HepG2 (cell line): ENCODE data around the gene ATP4A. TPM values are rescaled to one million over a fixed set of nuclear protein-coding genes. Genes with fewer than 3 reads are reported as not detected.

ENCODE experiments used
- CBX5 ChIP-seq: sonication (generic); formaldehyde crosslinking; IDR thresholded peaks from 2 replicates; pipeline ENCODE4 v1.4.0; 2020; ENCODE audit warnings: missing genetic modification reagents, borderline replicate concordance
- ESRRA ChIP-seq: sonication (generic); formaldehyde crosslinking; IDR thresholded peaks from 2 replicates; pipeline ENCODE4 v1.5.1; 2020; ENCODE audit warnings: mild to moderate bottlenecking, low read depth, missing genetic modification reagents
- HDAC1 ChIP-seq: sonication (generic); formaldehyde crosslinking; IDR thresholded peaks from 2 replicates; pipeline ENCODE4 v1.5.1; 2020; ENCODE audit warnings: mild to moderate bottlenecking, missing genetic modification reagents
- HNF4G ChIP-seq, 2 experiments: sonication (generic) in 1 of 2; formaldehyde crosslinking in 1 of 2; IDR thresholded peaks; 2 replicates each; pipeline versions ENCODE4 v1.4.0 to v1.6.1; 2011 to 2020; ENCODE audit warnings: borderline replicate concordance in 2 of 2, low read depth in 2 of 2, mild to moderate bottlenecking in 2 of 2, low read length in 1 of 2, missing genetic modification reagents in 1 of 2, moderate library complexity in 1 of 2
- MTA1 ChIP-seq: sonication (generic); formaldehyde crosslinking; IDR thresholded peaks from 2 replicates; pipeline ENCODE4 v1.4.0; 2020; ENCODE audit warnings: missing genetic modification reagents, mild to moderate bottlenecking, borderline replicate concordance
- NFYC ChIP-seq: IDR thresholded peaks from 2 replicates; pipeline ENCODE4 v1.6.1; 2016; ENCODE audit warnings: missing genetic modification reagents, missing compliant biosample characterization
- NR2F6 ChIP-seq, 2 experiments: IDR thresholded peaks; 2 replicates each; pipeline ENCODE4 v1.6.1; 2016; ENCODE audit warnings: antibody characterized with exemption in 1 of 2, mild to moderate bottlenecking in 1 of 2
- PAXIP1 ChIP-seq: sonication (generic); formaldehyde crosslinking; conservative IDR thresholded peaks from 2 replicates; pipeline ENCODE4 v1.4.0; 2020; ENCODE audit warnings: mild to moderate bottlenecking, missing genetic modification reagents, moderate library complexity
- RXRA ChIP-seq: sonication (generic); formaldehyde crosslinking; IDR thresholded peaks from 2 replicates; pipeline ENCODE4 v1.5.1; 2020; ENCODE audit warnings: missing genetic modification reagents
- TRIM24 ChIP-seq: sonication (generic); formaldehyde crosslinking; IDR thresholded peaks from 2 replicates; pipeline ENCODE4 v1.8.0; 2022; ENCODE audit warnings: mild to moderate bottlenecking, missing genetic modification reagents
- ZFP36L2 ChIP-seq: sonication (generic); formaldehyde crosslinking; IDR thresholded peaks from 2 replicates; pipeline ENCODE4 v1.4.0; 2020; ENCODE audit warnings: missing genetic modification reagents
- ZGPAT ChIP-seq: IDR thresholded peaks from 2 replicates; pipeline ENCODE4 v1.6.1; 2016; ENCODE audit warnings: mild to moderate bottlenecking
- ZNF629 ChIP-seq: sonication (generic); formaldehyde crosslinking; conservative IDR thresholded peaks from 2 replicates; pipeline ENCODE4 v1.5.0; 2020; ENCODE audit warnings: missing genetic modification reagents
- polyA plus RNA-seq, 8 experiments: library from polyadenylated mRNA; depleted of rRNA in 3 of 8; stranded (reverse) in 7 of 8; unstranded in 1 of 8; fragments of >200 nt; fragmentation: Illumina TruSeq in 4 of 8; extraction: Trizol in 4 of 8; gene quantifications; 2 replicates each; pipeline versions ENCODE4 v1.2.1 to v1.2.3, GENCODE V29; 2011 to 2016; ENCODE audit warnings: low read depth in 4 of 8, missing spikeins in 1 of 8, mixed read lengths in 1 of 8; ENCODE audit not compliant: insufficient read depth in 1 of 8
- total RNA-seq, 5 experiments: library from RNA; depleted of rRNA; stranded (reverse); fragments of >200 nt; fragmentation: Illumina TruSeq; extraction: Trizol; gene quantifications; 2 replicates each; pipeline ENCODE4 v1.2.3, GENCODE V29; 2016; ENCODE audit warnings: low read depth in 1 of 5

The ATP4A gene
- total and polyA plus RNA-seq, 2 of the 13 experiments (the other 11 are each of a cell fraction or from before 2014, with no cell fraction given), result 0.08 to 0.11 TPM

GRCh38 chr19:35565016-35565856 is 1.8 kb upstream of the ATP4A start (continued):
- TF ChIP-seq ZFP36L2 (CRISPR knock-in tag), result no peak
- TF ChIP-seq NFYC (CRISPR knock-in tag), result no peak
- 0 out of 2 replicates have a peak, but pooled peaks have one; percentile 30 for TF ChIP-seq ZNF629 (CRISPR knock-in tag)
- no peak for TF ChIP-seq NR2F6 (IDR thresholded peaks at IDR 0.05)
- 0 out of 2 replicates have a peak, but pooled peaks have one; percentile 29 for TF ChIP-seq NR2F6 (CRISPR knock-in tag; IDR thresholded peaks at IDR 0.05)
- TF ChIP-seq ESRRA, result peak; percentile 77; the same call in 1 of the 2 replicates
- TF ChIP-seq HDAC1 (CRISPR knock-in tag), result no peak
- 0 out of 2 replicates have a peak, but pooled peaks have one; percentile 28 for TF ChIP-seq PAXIP1 (CRISPR knock-in tag)
- TF ChIP-seq CBX5 (CRISPR knock-in tag), result no peak
- no peak for TF ChIP-seq ZGPAT
- peak; percentile 22; the same call in 1 of the 2 replicates for TF ChIP-seq HNF4G (IDR thresholded peaks at IDR 0.05; ENCODE audit: borderline replicate concordance, low read depth, low read length)
- TF ChIP-seq HNF4G (CRISPR knock-in tag; IDR thresholded peaks at IDR 0.05; ENCODE audit: borderline replicate concordance, low read depth), result no peak
- no peak for TF ChIP-seq TRIM24 (CRISPR knock-in tag)
- TF ChIP-seq RXRA (CRISPR knock-in tag), result peak; percentile 25; the same call in 1 of the 2 replicates
- TF ChIP-seq MTA1 (CRISPR knock-in tag), result 0 out of 2 replicates have a peak, but pooled peaks have one; percentile 2
